ENCODE results near the gene GPS1.

The GPS1 gene

DNA sequence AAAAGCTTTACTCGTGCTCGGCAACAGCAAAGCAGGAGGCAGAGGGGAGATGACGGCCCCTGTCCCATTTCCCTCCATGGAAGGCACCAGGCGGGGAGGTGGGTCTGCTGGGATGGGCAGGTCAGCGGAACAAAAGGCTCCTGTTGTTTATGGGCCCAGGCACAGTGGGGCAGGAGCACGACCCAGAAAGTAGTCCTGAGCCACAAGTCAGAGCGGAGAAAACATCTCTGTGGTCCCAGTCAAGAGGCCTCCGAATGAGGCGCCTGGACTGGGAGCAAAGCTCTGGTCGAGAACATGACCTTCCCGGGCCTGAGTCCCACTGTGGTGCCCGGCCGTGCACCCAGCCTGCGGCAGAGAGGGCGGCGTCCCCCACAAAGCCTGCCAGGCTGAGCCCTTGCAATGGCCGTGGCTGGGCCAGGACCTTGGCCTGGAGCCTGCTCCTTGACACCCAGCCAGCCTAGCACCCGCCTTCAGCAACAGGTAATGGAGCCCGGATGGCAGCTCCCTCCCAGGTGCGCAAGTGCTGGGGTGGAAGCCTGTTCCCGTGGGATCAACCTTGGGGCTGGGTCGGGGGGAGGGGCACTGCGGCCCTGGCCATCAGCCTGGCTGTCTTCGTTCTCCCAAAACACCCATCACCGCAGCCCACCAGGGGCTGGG is 3.7 kb upstream of the GPS1 start:
- DNase-seq = no peak

DNA sequence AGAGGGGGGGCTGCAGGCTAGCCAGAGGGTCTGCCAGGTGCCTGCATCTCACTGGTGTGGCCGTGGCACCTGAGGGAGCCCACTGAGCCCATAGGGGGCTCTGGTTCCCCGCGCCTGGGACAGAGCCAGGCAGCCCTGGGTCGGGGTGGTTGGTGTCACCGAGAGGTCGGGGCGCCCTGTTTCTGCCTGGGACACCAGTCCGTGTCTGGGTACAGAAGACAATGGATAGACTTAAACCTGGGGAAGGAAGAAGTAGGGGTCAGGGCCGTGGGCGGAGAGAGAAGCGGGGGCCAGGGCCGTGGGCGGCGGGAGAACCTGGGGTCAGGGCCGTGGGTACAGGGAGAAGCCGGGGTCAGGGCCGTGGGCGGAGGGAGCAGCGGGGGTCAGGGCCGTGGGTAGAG is 3.1 kb upstream of the GPS1 start:
- no peak for DNase-seq

GRCh38 chr17:82049106-82049505 is 2.6 kb upstream of the GPS1 start:
- no peak for DNase-seq

- no peak for DNase-seq
These were observed 2.2 kb upstream of the GPS1 start for GRCh38 chr17:82049521-82049971.

- no peak for DNase-seq
These were observed 1.4 kb upstream of the GPS1 start for GRCh38 chr17:82050152-82050760.

- DNase-seq = no peak
These were observed 697 bp upstream of the GPS1 start for GRCh38 chr17:82050761-82051641.

- no peak for DNase-seq
These were observed 951 bp downstream of the GPS1 start for GRCh38 chr17:82052638-82053059.

GRCh38 chr17:82053130-82053529 is 1.4 kb downstream of the GPS1 start:
- no peak for DNase-seq

- no peak for DNase-seq
These were observed 2.0 kb downstream of the GPS1 start for GRCh38 chr17:82053556-82054263.

- no peak for DNase-seq
These were observed 2.8 kb downstream of the GPS1 start for GRCh38 chr17:82054351-82055022.

DNA sequence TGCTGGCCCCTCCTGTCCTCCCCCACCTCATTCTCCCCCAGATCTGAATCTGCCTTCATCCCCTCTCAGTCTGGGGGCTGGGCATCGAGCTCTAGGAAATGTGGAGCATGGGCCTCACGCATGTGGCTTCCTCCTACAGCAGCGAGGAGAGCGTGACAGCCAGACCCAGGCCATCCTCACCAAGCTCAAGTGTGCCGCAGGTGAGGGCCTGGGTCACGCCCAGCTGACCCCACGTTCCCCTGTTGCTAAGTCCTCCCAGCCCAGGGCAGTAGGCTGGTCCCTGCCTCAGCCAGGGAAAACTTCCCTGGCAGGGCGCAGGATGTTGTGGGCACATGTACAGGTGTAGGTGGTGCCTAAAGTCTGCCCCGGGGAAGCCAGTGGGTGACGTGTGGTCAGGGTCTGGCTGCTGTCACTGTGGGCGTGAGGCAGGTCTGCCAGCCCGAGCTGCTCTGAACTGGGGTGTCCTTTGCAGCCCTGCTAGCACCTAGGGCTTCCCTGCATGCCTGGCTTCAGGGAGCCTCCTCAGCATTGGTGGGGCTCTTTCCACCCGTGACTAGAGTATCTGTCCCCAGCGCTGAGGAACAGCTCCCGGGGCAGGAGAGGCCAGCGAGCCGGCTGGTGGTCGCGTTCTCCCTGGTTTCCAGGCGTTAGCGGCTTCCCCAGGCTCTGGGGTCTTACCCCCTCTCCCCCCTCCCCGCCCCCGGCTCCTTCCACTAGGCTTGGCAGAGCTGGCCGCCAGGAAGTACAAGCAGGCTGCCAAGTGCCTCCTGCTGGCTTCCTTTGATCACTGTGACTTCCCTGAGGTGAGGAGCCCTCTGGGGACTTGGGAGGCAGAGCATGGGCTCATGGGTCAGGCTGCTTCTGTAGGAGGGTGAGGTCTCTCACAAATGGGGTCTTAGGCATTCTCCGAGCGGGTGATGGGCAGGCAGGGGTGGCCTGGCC is 3.6 kb downstream of the GPS1 start:
- no peak for DNase-seq

GRCh38 chr17:82055965-82056728 is 4.4 kb downstream of the GPS1 start:
- no peak for DNase-seq

DNA sequence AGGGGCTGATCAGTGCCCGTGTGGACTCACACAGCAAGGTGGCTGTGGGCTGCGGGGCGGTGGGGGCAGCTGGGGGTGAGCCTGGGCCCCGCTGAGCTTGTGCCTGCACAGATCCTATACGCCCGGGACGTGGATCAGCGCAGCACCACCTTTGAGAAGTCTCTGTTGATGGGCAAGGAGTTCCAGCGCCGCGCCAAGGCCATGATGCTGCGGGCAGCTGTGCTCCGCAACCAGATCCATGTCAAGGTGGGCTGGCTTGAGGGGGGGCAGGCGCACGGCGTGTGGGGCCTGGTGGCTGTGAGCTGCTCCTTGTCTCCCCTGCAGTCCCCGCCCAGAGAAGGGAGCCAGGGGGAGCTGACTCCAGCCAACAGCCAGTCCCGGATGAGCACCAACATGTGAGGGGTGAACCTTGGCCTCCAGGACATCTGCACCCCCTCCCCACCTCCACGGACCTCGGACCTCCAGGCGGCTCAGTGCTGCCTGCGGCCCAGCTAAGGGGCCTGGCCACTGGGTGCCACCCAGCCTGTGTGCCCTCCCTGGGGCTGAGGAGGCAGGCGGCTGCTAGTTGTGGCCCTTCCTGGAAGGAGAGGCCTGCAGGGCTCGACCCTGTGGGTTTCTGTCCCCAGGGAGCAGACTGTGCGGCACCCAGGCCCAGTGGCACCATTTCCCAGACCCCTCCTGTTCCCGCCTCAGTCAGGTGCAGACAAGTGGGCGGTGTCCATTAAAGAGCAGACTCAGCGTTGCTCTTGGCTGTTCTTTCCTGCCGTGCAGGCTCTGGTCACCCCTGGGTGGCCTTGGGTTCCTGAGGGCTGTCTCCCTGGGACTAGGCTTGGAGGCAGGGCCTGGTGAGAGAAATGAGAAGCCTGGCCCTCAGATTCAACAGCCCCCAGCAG is 5.3 kb downstream of the GPS1 start:
- no peak for DNase-seq

GRCh38 chr17:82058230-82058854 is 6.6 kb downstream of the GPS1 start:
- DNase-seq = no peak

- DNase-seq = no peak
These were observed 7.2 kb downstream of the GPS1 start for GRCh38 chr17:82058855-82059249.

DNA sequence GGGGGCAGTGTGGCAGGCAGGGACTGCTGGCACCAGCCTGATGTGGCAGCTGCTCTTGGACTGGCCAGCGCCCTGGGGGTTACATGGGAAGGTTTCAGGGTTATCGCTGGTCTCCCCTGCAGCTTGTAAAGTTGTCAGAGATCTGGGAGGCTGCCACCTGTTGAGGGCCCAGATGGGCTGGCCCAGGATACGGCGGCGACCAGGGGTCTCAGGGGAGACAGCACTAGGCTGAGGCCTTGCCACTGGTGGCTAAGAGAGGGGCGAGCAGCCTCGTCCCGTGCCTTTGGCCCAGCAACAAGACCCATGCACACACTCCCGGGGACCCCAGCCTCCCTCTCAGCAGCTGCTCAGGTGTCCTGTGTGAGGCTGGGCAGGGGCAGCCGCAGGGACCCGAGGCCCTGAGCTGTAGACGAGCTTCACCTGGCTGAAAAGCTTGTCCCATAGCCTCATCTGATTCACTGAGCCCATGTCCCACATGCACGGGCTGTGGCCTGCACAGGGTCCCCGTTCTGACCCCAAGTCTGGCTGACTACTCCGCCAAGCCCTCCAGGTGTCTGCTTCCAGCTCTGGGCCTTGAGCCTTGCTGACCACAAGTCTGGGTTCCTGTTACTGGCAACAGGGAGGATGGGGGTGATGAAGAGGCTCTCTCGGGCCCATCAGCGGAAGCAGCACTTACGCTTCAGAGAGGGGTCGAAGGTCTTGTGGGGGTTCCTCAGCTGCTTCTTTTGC is 7.7 kb downstream of the GPS1 start:
- DNase-seq = no peak

- no peak for DNase-seq
These were observed 8.3 kb downstream of the GPS1 start for GRCh38 chr17:82060001-82060380.

DNA sequence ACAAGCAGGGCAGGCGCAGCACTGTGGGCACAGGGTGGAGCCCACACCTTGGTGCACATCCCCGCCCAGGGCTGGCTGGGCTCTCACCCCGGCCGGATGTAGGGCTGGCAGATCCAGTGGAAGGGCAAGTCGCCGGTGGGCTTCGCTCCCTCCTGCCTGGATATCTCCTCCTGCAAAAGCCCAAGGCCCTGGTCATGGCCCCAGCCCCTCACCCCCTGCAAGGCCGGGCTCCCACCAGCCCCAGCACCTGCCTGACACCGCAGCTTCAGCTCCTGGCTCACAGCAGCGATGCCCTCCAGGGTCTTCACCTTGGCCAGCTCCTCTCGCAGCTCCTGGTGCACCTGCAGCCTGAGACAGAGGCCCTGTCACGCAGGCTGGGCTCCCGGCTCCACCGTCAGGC is 8.9 kb downstream of the GPS1 start:
- no peak for DNase-seq

All from activated CD4-positive, alpha-beta T cell treated with anti-CD3 and anti-CD28 coated beads, Interleukin-2, amount 50 U/mL, for 4 hours (primary cell).